Urothelium cell line (cell line): ENCODE measurements around the gene SERPINB6.
"Not testable (repeated sequence)": the region's sequence is repeated elsewhere in the genome, so short reads cannot be mapped to it uniquely, and the experiment has no call there.

Source experiments
- DNase-seq: peaks from one replicate; pipeline ENCODE4 v3.0.0; 2011; ENCODE audit warnings: low spot score, mixed read lengths
- FAIRE-seq: peaks from 2 replicates; lab custom pipeline; 2011; peaks lifted over from hg19 to GRCh38; lab: Jason Lieb, UNC

SERPINB6 gene

DNA sequence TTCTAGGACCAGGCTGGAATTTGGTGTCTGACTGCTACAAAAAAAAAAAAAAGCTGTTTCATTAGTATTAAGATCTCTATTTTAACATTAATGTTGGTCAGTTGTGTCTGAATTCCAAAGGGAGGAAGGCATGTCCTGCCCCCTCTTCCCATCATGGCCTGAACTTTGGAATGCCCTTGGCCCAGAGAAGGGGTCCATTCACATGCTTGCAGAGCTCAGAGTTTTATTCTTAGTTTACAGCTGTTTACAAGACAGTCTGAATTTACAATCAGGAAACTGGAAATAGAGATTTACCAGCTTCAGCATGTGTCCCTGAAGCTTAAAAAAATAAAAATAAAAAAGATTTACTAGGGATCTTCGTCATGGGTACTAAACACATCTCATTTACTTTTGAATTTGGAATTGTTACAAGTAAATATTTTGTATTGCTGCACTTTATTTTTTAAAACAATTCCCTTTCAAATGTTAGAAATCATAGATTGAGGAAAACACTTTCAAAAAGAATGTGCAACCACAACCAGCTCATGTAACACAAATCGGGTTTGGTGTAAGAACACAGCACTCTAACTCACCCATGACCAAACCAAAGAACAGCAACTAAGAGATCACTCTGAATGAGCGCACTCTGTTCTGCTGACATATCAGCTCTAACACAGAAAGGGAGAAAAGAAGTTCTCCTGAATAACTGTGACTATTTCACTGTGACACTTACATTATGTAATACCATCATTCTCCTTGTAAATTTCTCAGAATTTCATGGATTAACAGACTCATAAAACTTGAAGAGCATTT, 6.6 kb upstream of the SERPINB6 start:
- no peak for DNase-seq
- FAIRE-seq: no peak

DNA sequence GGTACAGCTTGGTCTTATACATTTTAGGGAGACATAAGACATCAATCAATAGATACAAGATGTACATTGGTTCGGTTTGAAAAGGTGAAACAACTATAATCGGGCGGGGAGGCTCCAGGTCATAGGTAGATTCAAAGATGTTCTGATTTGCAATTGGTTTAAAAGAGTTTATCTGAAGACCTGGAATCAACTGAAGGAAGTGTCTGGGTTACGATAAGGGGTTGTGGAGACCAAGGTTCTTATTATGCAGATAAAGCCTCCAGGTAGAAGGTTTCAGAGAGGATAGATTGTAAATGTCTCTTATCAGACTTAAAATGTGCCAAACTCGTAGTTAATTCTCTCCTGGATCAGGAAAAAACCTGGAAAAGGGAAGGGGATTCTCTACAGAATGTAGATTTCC, 5.9 kb upstream of the SERPINB6 start:
- DNase-seq: no peak
- FAIRE-seq: no peak

DNA sequence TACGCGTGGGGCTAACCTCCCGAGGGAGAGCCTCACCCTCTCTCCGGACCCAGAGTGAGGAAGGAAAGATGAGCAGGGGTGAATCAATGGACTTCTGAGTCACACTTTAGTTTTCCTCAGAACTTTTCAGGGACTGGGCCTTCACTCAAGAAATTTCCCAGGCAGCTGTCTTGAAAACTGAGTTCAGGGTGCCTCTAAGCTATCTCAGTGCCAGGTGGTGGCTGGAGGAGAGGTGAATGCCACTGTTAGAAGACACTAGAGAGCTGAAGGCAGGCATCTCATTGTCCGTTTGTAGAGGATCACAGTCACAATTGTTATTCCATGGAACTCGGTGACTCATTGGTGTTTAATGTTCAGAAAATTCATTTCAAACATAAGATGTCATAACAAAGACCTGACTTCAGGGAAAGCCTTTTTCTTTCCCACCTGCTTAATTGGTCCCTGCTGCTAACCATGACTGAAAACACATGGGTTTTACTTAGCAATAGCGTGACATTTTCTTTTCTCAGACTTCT, 5.3 kb upstream of the SERPINB6 start:
- FAIRE-seq (no peak), DNase-seq (peak; percentile 48)

DNA sequence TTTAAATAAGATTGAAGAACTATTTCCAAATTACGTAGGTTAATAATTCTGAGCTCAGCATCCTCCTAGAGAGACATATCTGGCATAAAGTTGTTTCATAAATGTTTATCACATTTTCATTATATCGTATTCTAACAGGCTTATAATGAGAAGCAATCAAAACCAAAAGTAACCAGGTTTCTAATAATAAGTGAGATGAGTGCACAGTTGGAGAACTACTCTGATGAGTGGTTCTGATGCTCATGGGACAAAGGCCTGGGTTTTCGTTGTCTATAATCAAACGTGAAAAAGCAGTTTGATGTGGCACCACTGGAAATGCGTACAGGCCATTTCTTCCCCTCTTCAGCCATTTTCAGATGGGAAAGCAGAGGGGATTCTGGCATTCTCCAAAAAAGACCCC, 4.7 kb upstream of the SERPINB6 start:
- DNase-seq (no peak), FAIRE-seq (no peak)

DNA sequence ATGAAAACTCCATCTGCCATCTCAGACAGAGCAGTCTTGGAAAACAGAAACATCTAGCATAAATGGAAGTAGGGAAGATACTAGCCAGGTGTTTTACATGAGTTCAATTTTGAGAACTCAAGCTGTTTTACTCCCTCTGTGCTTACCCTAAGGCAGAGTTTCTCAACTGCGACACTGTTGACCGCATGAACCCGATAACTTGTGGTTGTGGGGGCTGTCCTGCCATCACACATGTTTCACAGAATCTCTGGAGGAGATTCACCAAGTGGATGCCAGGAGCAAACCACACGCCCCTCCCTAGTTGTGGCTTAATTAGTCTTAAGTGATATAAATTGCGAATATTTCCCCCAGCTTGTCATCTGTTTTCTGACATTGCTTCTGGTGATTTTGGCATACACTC, 2.3 kb upstream of the SERPINB6 start:
- FAIRE-seq (no peak), DNase-seq (no peak)

DNA sequence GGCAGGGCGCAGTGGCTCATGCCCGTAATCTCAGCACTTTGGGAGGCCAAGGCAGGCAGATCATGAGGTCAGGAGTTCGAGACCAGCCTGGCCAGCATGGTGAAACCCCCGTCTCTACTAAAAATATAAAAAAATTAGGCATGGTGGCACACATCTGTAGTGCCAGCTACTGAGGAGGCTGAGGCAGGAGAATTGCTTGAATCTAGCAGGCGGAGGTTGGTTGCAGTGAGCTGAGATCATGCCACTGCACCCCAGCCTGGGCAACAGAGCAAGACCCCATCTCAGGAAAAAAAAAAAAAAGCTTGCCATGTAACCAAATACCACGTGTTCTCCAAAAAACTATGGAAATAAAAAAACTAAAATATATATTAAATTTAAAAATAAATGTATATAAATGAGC, 1.8 kb upstream of the SERPINB6 start:
- not testable (repeated sequence) for DNase-seq, FAIRE-seq

DNA sequence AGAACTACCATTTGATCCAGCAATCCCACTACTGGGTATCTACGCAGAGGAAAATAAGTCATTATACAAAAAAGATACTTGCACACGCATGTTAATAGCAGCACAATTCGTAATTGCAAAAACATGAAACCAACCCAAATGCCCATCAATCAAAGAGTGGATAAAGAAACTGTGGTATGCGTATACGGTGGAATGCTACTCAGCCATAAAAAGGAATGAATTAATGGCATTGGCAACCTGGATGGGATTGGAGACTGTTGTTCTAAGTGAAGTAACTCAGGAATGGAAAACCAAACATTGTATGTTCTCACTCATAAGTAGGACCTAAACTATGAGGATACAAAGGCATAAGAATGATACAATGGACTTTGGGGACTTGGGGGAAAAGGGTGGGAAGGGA, 1.3 kb upstream of the SERPINB6 start:
- not testable (repeated sequence) for DNase-seq, FAIRE-seq

DNA sequence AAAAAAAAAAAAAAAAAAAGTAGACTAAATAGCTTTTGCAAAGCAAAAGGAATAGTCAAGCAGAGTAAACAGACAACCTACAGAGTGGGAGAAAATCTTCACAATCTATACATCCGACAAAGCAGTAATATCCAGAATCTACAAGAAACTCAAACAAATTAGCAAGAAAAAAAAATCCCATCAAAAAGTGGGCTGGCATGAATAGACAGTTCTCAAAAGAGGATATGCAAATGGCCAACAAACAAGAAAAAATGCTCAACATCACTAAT, 786 bp upstream of the SERPINB6 start:
- not testable (repeated sequence) for FAIRE-seq, DNase-seq

DNA sequence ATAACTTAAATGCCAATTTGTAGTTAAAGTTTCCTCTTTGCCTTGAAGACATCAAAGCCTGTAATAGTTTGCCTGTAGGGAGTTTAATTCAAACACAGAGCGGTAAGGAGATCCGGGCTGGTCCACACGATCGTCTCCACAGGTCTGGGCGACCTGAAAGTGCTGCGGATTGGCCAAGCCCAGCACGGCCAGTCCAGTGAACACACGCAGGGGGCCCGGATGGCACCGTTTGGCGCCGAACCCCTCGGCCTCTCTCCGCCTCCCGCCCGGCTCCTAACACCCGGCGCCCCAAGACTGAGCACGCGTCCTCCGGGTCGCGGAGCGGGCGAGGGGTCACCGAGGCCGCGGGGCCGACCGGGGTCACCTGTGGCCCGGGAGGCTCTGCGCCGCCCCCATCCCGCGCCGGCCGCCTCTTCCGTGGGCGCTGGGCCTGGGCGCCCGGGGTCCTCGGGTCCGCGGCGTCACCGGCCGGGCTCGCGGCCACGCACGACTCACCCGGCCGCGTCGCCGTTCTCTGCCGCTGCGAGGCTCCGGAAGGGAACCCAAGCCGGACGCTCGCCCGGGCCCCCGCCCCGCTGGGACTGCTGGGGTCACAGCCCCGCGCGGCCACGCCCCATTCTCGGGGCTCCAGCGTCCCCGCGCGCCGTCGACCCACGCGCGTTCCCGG, 481 bp downstream of the SERPINB6 start:
- FAIRE-seq (no peak), DNase-seq (peak; percentile 63)

DNA sequence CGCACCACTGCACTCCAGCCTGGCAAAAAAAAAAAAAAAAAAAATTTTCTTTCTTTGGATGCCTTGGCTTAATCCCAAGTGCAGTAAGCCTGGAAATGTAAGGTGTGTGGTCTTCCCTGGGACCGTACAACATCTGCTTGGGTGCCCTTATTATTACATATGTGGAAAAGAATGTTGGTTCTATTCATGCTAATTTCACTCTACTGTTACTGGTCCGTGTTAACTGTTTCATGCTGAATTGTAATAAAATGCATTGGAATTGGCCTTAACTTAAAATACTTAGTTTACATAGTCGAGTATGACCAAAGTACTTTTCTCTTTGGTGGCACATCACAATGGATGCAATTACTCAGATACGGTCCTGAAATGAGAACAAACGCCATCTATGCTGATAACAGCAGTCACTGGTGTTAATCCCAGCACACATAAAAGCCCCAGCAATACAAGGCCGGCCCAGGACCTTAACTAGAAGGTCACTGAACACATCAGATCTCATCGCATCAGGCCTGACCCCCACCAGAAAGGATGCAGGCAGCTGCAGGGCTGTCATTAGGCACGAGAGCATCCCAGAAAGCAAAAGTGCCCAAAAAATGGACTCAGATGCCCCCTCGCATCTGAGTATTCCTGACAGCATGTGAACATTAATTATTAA, 1.2 kb downstream of the SERPINB6 start:
- FAIRE-seq (no peak), DNase-seq (peak; percentile 31)

DNA sequence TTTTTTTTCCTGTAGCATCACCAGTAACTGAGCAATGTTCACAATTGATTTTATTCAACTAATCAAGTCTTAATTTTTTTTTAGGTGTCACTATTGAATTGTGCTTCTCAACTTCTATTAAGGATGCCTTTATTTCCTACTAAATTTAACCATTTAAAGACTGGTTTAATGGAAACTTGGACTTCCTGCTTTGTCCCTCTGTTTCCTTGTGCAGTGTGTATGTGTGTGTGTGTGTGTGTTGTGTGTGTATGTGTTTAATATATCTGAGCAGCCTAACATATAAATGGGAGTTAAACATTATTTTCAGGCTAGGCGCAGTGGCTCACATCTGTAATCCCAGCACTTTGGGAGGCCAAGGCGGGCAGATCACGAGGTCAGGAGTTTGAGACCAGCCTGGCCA, 1.8 kb downstream of the SERPINB6 start:
- FAIRE-seq (no peak), DNase-seq (no peak)

DNA sequence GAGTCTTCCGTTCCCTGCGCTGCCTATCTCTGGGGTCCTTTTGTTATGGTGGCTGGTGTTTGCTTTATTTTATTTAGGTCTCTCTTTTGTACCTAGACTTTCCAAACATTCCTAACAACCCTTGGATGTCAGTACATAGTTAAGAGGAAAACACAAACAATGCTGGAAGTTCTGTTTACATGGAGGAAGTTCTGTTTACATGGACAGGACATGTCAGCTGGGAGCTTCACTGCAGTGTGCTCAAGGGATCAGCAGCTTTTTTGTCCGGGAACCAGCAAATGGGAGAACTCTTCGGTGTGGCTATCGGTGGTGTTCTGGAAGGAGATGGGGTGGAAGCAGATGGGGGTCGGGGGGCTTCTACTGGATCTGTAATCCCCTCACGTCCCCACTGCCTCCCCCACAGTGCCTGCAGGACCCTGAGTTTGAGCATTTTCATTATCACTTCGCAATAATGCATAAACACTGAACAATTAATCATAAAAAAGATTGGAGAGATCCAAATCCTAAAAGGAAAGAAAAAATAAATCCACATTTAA, 2.7 kb downstream of the SERPINB6 start:
- no peak for DNase-seq
- FAIRE-seq: no peak

DNA sequence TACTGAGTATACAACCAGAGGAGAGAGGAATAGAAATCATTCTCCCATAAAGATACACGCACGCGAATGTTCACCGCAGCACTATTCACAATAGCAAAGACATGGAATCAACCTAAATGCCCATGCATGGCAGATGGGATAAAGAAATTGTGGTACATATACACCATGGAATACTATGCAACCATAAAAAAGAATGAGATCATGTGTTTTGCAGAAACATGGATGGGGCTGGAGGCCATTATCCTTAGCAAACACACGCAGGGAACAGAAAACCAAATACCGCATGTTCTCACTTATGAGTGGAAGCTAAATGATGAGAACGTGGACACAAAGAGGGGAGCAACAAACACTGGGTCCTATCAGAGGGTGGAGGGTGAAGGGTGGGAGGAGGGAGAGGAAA, 3.4 kb downstream of the SERPINB6 start:
- FAIRE-seq (no peak), DNase-seq (no peak)

DNA sequence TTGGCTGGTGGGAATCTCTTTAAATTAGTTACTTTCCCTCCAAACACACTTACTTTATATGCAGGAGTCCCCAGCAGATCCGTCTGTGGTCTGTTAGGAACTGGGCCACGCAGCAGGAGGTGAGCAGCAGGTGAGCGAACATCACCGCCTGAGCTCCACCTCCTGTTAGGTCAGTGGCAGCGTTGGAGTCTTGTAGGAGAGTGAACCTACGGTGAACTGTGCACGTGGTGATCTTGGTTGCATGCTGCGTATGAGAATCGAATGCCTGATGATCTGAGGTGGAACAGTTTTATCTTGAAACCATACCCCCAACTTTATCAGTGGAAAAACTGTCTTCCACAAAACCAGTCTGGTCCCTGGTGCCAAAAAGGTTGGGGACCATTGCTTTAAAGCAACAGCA, 5.0 kb downstream of the SERPINB6 start:
- no peak for FAIRE-seq
- no peak for DNase-seq

DNA sequence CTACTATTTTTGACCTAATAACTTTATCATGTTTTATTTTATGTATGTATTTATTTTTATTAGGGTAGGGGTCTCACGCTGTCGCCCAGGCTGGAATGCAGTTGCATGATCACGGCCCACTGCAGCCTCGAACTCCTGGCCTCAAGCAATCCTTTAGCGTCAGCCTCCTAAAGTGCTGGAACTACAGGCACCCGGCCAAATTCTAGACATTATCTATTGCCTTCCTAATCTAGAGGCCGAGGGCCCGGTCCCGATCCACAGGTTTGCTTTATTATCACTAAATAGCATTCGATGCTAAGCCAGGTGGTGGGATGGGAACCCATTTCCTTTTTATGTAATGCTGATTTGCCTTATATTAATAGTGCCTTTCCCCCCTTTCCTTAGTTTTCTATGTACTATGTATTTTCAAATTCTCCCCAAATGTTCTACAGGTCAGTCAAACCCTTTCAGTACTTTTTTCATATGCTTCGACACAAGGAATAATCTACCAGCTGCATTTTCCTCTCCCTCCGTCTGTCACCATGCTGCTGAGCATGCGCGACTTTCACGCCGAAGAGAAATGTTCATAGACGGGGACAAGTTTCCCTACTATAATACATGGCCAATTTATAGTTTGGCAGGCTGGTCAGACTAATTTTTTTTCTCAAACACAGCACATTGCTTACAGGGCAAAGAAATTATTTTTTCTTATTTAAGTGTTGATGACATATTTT, 6.4 kb downstream of the SERPINB6 start:
- DNase-seq (no peak), FAIRE-seq (no peak)

DNA sequence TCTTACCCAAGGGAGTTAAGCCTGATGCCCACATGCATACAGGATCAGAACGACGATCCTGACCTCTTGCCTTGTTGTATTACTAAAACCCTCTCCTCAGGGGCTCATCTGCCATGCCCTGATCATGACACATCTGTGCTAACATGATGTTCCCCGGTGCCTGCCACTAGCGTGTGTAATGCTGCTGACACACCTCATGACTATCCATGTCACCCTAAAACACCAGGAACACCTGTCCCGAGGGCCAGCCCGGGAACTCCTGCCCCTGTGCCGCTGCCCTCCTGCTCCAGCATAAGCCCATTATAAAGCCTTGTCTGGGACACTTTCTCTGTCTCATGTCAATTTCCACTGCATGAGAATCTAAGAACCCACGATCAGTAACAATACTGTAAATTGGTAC, 7.6 kb downstream of the SERPINB6 start:
- no peak for FAIRE-seq

DNA sequence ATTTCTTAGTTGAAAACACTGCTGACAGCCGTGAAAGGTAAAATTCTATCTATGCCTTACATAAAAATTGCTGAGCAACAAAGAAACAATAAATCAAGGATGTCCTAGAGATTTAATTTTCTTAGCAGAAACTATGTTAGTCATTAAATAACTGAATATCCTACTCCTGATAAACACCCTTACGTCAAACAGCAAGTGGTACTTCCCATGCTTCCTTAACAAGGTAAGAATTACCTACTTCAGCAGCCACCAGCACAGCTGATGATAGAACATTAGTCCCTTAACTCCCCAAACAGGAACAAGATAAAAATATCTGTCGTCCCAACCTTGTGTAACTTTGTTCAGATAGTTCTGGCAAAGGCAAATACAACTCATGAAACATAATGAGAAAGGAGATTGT, 8.7 kb downstream of the SERPINB6 start:
- no peak for DNase-seq
- no peak for FAIRE-seq

More for the DNA sequence above, 7.6 kb downstream of the SERPINB6 start:
- DNase-seq: no peak

DNA sequence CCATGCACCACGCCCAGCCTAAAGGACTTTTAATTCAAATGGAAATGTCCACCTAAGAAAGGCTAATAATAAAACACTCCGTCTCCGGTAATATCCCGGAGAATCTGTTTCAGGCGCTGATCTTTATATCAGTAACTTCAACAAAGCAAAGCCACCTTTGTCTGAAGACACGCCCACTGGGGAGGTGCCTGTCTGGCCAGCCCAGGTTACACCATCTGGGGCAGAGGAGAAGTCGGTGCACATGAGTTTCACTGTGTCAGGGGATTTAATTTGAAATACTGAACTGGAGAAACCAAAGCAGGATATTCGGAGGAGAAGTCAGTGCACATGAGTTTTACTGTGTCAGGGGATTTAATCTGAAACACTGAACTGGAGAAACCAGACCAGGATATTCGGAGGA, 9.4 kb downstream of the SERPINB6 start:
- no peak for DNase-seq

DNA sequence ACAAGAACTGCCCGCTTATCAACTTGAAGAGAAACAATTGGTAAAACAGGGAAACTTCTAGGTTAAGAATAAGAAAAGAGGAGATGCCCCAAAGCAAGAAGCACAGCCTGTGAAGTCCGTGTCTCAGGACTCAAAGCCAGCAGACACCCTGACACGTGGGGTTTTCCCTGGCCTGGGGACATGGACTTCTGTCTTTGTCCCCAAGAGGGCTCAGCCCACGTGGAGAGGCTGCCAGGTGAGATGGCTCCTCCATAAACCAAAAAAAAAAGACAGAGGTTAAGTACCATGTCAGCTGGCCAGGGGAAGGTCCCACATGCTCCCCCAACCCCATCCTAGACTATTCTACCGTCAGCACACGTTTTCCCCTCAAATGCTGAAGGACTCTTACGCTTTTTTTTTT, 9.9 kb downstream of the SERPINB6 start:
- DNase-seq (no peak), FAIRE-seq (no peak)

More for the DNA sequence above, 9.4 kb downstream of the SERPINB6 start:
- FAIRE-seq: no peak

DNA sequence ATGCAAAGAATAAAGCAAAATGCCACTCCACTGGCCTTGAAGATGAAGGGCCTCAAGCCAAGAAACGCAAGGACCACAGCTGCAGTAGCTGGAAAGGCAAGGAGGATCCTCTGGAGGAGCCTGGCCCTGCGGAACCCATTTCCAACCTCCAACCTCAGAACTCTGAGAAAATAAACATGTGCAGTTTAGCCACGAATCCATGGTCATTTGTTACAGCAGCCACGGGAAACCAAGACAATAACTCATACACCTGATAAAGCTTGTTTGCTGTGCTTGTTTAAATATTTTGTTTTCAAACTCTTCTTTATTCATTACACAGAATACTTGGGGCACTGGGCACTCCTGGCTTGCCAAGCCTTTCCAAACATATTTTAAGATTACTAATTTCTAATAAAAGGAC, 10.4 kb downstream of the SERPINB6 start:
- FAIRE-seq: no peak
- DNase-seq: no peak
